ENCODE measurements around the gene NFYA. TPM values are rescaled to one million over a fixed set of nuclear protein-coding genes. Genes with fewer than 3 reads are reported as not detected.
"Not testable (repeated sequence)": the region's sequence is repeated elsewhere in the genome, so short reads cannot be mapped to it uniquely, and the experiment has no call there.

The NFYA gene
- total RNA-seq, 1 donor from 2014 or later, result 40.4 TPM

- no peak for DNase-seq
Measured at GRCh38 chr6:41073968-41074691, 1.4 kb downstream of the NFYA start.

GRCh38 chr6:41074692-41075436, 2.1 kb downstream of the NFYA start:
- DNase-seq, result no peak

- no peak for DNase-seq
Measured at GRCh38 chr6:41075651-41076626, 3.2 kb downstream of the NFYA start.

- DNase-seq, result no peak
Measured at GRCh38 chr6:41077536-41077935, 4.8 kb downstream of the NFYA start.

GRCh38 chr6:41078101-41078500, 5.3 kb downstream of the NFYA start:
- DNase-seq, result no peak

GRCh38 chr6:41079080-41079479, 6.3 kb downstream of the NFYA start:
- DNase-seq, result no peak

- no peak for DNase-seq
Measured at GRCh38 chr6:41080621-41081020, 7.8 kb downstream of the NFYA start.

GRCh38 chr6:41083072-41083471, 10.3 kb downstream of the NFYA start:
- no peak for DNase-seq

GRCh38 chr6:41085182-41085581, 12.4 kb downstream of the NFYA start:
- no peak for DNase-seq

GRCh38 chr6:41088451-41088850, 15.7 kb downstream of the NFYA start:
- no peak for DNase-seq

GRCh38 chr6:41090841-41091761, 18.3 kb downstream of the NFYA start:
- no peak for DNase-seq

- DNase-seq, result no peak
Measured at GRCh38 chr6:41092421-41093140, 19.8 kb downstream of the NFYA start.

- no peak for DNase-seq
Measured at GRCh38 chr6:41093729-41094128, 21.0 kb downstream of the NFYA start.

- DNase-seq, result no peak
Measured at GRCh38 chr6:41097467-41098090, 24.8 kb downstream of the NFYA start.

- no peak for DNase-seq
Measured at GRCh38 chr6:41098366-41098765, 25.6 kb downstream of the NFYA start.

- no peak for DNase-seq
Measured at GRCh38 chr6:41100871-41101287, 28.1 kb downstream of the NFYA start.

- DNase-seq, result no peak
Measured at GRCh38 chr6:41103847-41104246, 31.1 kb downstream of the NFYA start.

- DNase-seq, result no peak
Measured at GRCh38 chr6:41111017-41111416, 38.2 kb downstream of the NFYA start.

GRCh38 chr6:41115027-41115426, 42.3 kb downstream of the NFYA start:
- DNase-seq, result not testable (repeated sequence)

GRCh38 chr6:41119508-41119907, 46.7 kb downstream of the NFYA start:
- no peak for DNase-seq
